Neuronal stem cell (in vitro differentiated cells): ENCODE data around the gene SRM.

Experiments
- DNase-seq: peaks from one replicate; pipeline ENCODE4 v3.0.0-alpha.2; 2013; ENCODE audit warnings: low spot score
- H2AFZ ChIP-seq: one replicate; pipeline ENCODE4 v1.6.1; 2013; ENCODE audit warnings: mild to moderate bottlenecking, low read length, inconsistent platforms
- H2AK5ac ChIP-seq: 2 replicates; pipeline ENCODE4 v1.6.1; 2013; ENCODE audit warnings: low read depth, mild to moderate bottlenecking, inconsistent platforms, low read length, moderate library complexity, mixed read lengths
- H2BK120ac ChIP-seq: 2 replicates; pipeline ENCODE4 v1.6.1; 2013; ENCODE audit warnings: low read depth, mild to moderate bottlenecking, inconsistent platforms, low read length, moderate library complexity, mixed read lengths
- H2BK12ac ChIP-seq: one replicate; pipeline ENCODE4 v1.6.1; 2013; ENCODE audit warnings: low read length, inconsistent platforms
- H2BK15ac ChIP-seq: 2 replicates; pipeline ENCODE4 v1.6.1; 2013; ENCODE audit warnings: mild to moderate bottlenecking, low read length, inconsistent platforms, mixed read lengths
- H2BK5ac ChIP-seq: one replicate; pipeline ENCODE4 v1.6.1; 2013; ENCODE audit warnings: inconsistent platforms, mild to moderate bottlenecking, low read length, moderate library complexity
- H3K14ac ChIP-seq: one replicate; pipeline ENCODE4 v1.6.1; 2013; ENCODE audit warnings: low read length, inconsistent platforms
- H3K18ac ChIP-seq: 2 replicates; pipeline ENCODE4 v1.6.1; 2013; ENCODE audit warnings: low read length, inconsistent platforms
- H3K23ac ChIP-seq: 2 replicates; pipeline ENCODE4 v1.6.1; 2013; ENCODE audit warnings: low read depth, mild to moderate bottlenecking, mixed read lengths, low read length, inconsistent platforms; ENCODE audit not compliant: poor library complexity
- H3K27ac ChIP-seq: replicated peaks from 3 replicates; pipeline ENCODE4 v1.5.1; 2013; ENCODE audit warnings: low read length, inconsistent platforms
- H3K27me3 ChIP-seq, 3 experiments: 2 replicates each; pipeline ENCODE4 v1.6.1; 2013; ENCODE audit warnings: low read length in 3 of 3, mild to moderate bottlenecking in 2 of 3, inconsistent platforms in 1 of 3, low read depth in 1 of 3, mixed read lengths in 1 of 3, moderate library complexity in 1 of 3; ENCODE audit not compliant: control insufficient read depth in 3 of 3, insufficient read depth in 3 of 3
- H3K36me3 ChIP-seq, 2 donors: replicated peaks in 1 of 2; 2 replicates each; pipeline ENCODE4 v1.6.1; 2013; ENCODE audit warnings: low read length in 2 of 2; ENCODE audit not compliant: control insufficient read depth in 2 of 2, insufficient read depth in 2 of 2
- H3K4ac ChIP-seq: 2 replicates; pipeline ENCODE4 v1.6.1; 2013; ENCODE audit warnings: inconsistent platforms, mild to moderate bottlenecking, low read length, moderate library complexity
- H3K4me1 ChIP-seq, 2 donors: 1 replicate in 1 of 2; 2 replicates in 1 of 2; pipeline ENCODE4 v1.6.1; 2013; ENCODE audit warnings: low read length in 2 of 2, low read depth in 1 of 2; ENCODE audit not compliant: control insufficient read depth in 2 of 2, insufficient read depth in 1 of 2
- H3K4me2 ChIP-seq: one replicate; pipeline ENCODE4 v1.6.1; 2013; ENCODE audit warnings: mild to moderate bottlenecking, low read length, inconsistent platforms; ENCODE audit not compliant: insufficient read depth, poor library complexity, severe bottlenecking
- H3K4me3 ChIP-seq, 2 donors: 2 replicates each; pipeline ENCODE4 v1.5.1; 2013; ENCODE audit warnings: low read length in 2 of 2, mild to moderate bottlenecking in 2 of 2, inconsistent platforms in 1 of 2, moderate library complexity in 1 of 2
- H3K79me1 ChIP-seq: one replicate; pipeline ENCODE4 v1.6.1; 2013; ENCODE audit warnings: low read depth, mild to moderate bottlenecking, inconsistent platforms, low read length, moderate library complexity
- H3K9ac ChIP-seq: one replicate; pipeline ENCODE4 v1.6.1; 2013; ENCODE audit warnings: mild to moderate bottlenecking, low read depth, low read length, inconsistent platforms; ENCODE audit not compliant: poor library complexity
- H3K9me3 ChIP-seq, 2 donors: replicated peaks in 1 of 2; 2 replicates each; pipeline versions ENCODE3 to v1.6.1; 2013; ENCODE audit warnings: low read length in 2 of 2, mild to moderate bottlenecking in 2 of 2, inconsistent platforms in 1 of 2, low read depth in 1 of 2, mixed read lengths in 1 of 2, moderate library complexity in 1 of 2; ENCODE audit not compliant: control insufficient read depth in 2 of 2, insufficient read depth in 1 of 2
- H4K8ac ChIP-seq: one replicate; pipeline ENCODE4 v1.6.1; 2013; ENCODE audit warnings: low read depth, mild to moderate bottlenecking, inconsistent platforms, low read length, moderate library complexity
- H4K91ac ChIP-seq: one replicate; pipeline ENCODE4 v1.6.1; 2013; ENCODE audit warnings: low read length, low read depth, mild to moderate bottlenecking, inconsistent platforms; ENCODE audit not compliant: poor library complexity
- WGBS, 2 donors: extraction: QIAGEN DNeasy Blood & Tissue Kit; methylation state at CpG; one replicate each; pipeline ENCODE4 v1.1.7; 2013; ENCODE audit warnings: missing lambda C conversion rate in 2 of 2, mixed read lengths in 1 of 2; ENCODE audit not compliant: insufficient read length in 2 of 2, insufficient replicate concordance in 1 of 2; ENCODE audit errors: extremely low coverage in 2 of 2; 5-methylcytosine and 5-hydroxymethylcytosine counted together

SRM gene

DNA sequence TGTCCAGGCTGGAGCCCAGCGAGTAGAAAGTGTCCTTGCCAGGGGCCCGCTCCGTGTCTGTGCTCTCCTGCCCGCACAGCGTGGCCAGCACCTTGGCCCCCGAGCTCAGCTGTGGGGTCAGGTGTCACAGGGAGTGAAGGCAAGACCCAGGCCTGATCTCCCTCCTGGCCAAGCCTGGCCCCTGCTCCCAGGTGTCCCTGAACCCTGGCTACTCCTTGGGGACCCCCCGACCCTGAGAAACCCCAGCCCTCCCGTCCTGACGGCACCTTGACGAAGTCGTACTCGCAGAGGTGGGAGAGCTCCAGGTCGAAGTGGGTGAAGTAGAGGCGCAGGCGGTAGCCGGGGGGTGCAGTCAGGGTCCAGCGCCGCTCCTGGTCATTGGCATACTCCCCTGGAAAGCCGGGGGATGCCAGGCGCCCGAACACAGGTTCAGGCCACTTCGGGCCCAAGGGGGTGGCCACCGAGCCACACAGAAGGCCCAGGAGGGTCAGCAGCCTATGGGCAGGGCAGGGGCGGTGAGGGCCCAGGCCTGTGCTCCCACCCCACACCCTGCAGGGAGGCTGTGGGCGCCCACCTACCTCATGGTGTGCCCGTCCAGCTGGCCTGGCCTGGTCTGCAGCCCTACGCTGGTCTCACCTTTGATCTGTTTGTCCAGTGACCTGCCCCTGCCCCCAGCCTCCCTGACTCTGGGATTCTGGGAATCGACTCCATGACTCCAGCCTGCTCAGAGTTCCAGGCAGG lies 13.0 kb downstream of the SRM start, which contains the start of gene MASP2:
Gene MASP2 (minus strand): TSS at position 615 of the 741 bp plus-strand sequence. CDS start 32 bp downstream, at position 583.
- Histone ChIP-seq H3K4me1 (peaks cover 3 to 4% of the 10 kb centered on the region in 2 donors), H3K4ac (no peak within 1 kb of the TSS), H3K27me3 (peaks cover 0 to 5% (median 2%) of the 10 kb centered on the region in 3 experiments), H3K79me1 (no peaks in the 10 kb centered on the region), H2AFZ (peak within 1 kb of the TSS; percentile 77), H4K91ac (no peak within 1 kb of the TSS), H2BK12ac (no peak within 1 kb of the TSS), H2BK15ac (peak within 1 kb of the TSS; percentile 92), H3K9me3 (no peaks in the 10 kb centered on the region), H2BK120ac (no peak within 1 kb of the TSS), H4K8ac (no peak within 1 kb of the TSS), H3K14ac (peak within 1 kb of the TSS; percentile 82), H2BK5ac (no peak within 1 kb of the TSS), H3K9ac (no peak within 1 kb of the TSS), H3K23ac (peak within 1 kb of the TSS; percentile 73), H3K36me3 (no peaks in the 10 kb centered on the region), H3K18ac (peak within 1 kb of the TSS; percentile 57), H3K4me3 (no peak within 1 kb of the TSS), H3K4me2 (no peak within 1 kb of the TSS), H2AK5ac (peak within 1 kb of the TSS; percentile 4), H3K27ac (no peak within 1 kb of the TSS)
- DNase-seq = no peak
- WGBS, 2 donors = no CpG with 5 or more reads among the region's 28 CpGs

DNA sequence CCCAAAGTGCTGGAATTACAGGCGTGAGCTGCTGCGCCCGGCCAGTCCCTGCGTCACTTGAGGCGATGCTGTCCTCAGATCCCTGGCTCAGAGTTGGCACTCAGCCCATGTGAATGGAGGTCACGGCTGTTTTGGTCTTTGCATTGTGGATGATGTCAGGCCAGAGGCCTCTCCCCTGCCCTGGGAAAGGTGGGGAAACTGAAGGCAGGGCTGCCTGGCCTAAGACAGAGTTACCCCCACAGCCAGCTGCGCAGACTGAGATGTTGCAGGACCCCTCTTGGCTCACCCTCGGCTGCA lies 13.6 kb downstream of the SRM start:
- H3K27ac ChIP-seq = no peak overlapping the region
- H2AK5ac ChIP-seq = peak overlapping the region; percentile 4

DNA sequence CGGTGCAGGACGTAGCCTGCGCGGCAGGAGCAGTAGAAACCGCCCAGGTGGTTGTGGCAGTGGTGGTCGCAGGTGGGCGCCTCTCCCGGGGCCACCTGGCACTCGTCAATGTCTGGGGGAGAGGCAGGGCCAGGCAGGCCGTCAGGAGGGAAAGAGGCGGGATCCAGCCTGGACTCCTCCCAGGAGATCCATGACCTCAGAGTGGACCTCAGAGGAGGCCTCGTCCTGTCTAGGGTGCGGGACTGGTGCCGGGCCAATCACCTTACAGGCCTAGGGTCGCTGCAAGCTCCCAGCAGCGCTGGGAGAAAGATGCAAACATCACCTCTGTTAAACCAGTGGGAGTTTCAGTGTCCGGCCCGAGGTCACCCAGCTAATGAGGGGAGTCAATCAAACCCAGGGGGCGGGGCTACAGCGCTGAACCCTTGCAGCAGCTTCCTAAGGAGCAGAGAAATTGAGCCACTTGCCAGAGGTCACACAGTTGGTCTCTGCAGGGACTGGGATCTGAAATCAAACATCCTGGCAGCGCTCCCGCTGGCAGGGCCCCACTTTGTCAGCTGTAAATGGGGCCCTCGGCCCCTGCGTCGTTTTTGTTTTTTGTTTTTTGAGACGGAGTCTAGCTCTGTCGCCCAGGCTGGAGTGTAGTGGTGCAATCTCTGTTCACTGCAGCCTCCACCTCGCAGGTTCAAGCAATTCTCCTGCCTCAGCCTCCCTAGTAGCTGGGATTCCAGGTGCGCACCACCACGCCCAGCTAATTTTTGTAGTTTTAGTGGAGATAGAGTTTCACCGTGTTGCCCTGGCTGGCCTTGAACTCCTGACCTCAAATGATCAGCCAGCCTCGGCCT lies 14.2 kb downstream of the SRM start:
- Histone ChIP-seq H3K4me3 (no peak overlapping the region), H3K36me3 (no peaks in the 10 kb centered on the region), H2BK120ac (no peak overlapping the region), H3K4me1 (peaks cover 3 to 4% of the 10 kb centered on the region in 2 donors), H3K27me3 (peaks cover 0 to 5% (median 2%) of the 10 kb centered on the region in 3 experiments), H2AFZ (peak overlapping the region; percentile 77), H3K18ac (peak overlapping the region; percentile 58), H3K79me1 (no peaks in the 10 kb centered on the region), H2BK12ac (peak overlapping the region; percentile 41), H4K8ac (peak overlapping the region; percentile 6), H3K14ac (peak overlapping the region; percentile 71), H2BK5ac (no peak overlapping the region), H2AK5ac (peak overlapping the region; percentile 97), H4K91ac (no peak overlapping the region), H3K4me2 (peak overlapping the region; percentile 32), H3K27ac (no peak overlapping the region), H3K23ac (no peak overlapping the region), H3K9ac (no peak overlapping the region), H3K4ac (no peak overlapping the region), H3K9me3 (no peaks in the 10 kb centered on the region), H2BK15ac (peak overlapping the region; percentile 71)
- WGBS, 2 donors = no CpG with 5 or more reads among the region's 32 CpGs
- DNase-seq = no peak

More for the DNA sequence above, 13.6 kb downstream of the SRM start:
- Histone ChIP-seq H3K23ac (no peak overlapping the region), H2AFZ (peak overlapping the region; percentile 77), H2BK5ac (no peak overlapping the region), H3K4me2 (no peak overlapping the region), H2BK15ac (no peak overlapping the region), H3K36me3 (no peaks in the 10 kb centered on the region), H3K4ac (no peak overlapping the region), H3K9ac (no peak overlapping the region), H3K4me3 (no peak overlapping the region), H3K27me3 (peaks cover 0 to 5% (median 2%) of the 10 kb centered on the region in 3 experiments), H3K9me3 (no peaks in the 10 kb centered on the region), H4K8ac (no peak overlapping the region), H4K91ac (no peak overlapping the region), H3K18ac (peak overlapping the region; percentile 2), H3K79me1 (no peaks in the 10 kb centered on the region), H3K14ac (no peak overlapping the region), H2BK120ac (no peak overlapping the region), H3K4me1 (peaks cover 3 to 4% of the 10 kb centered on the region in 2 donors), H2BK12ac (no peak overlapping the region)
- no CpG with 5 or more reads among the region's 8 CpGs for WGBS, 2 donors
- DNase-seq = no peak
